SK-N-SH treated with all-trans-retinoic acid at 6 μM for 48 hours (cell line): ENCODE results near the gene KLHL24.

Experiments used
- ARNTL ChIP-seq: fragments of 450-650 bp; formaldehyde crosslinking; IDR thresholded peaks from 2 replicates; pipeline ENCODE4 v1.5.0; 2020; ENCODE audit warnings: low read depth, mild to moderate bottlenecking, moderate library complexity, borderline replicate concordance
- ISL1 ChIP-seq: fragments of 250-450 bp; sonication (Bioruptor Pico); IDR thresholded peaks from 2 replicates; pipeline ENCODE4 v2.1.2; 2022; ENCODE audit warnings: mild to moderate bottlenecking, moderate library complexity
- OSR1 ChIP-seq: fragments of 250-450 bp; sonication (Bioruptor Pico); IDR thresholded peaks from 2 replicates; pipeline ENCODE4 v1.8.0; 2022; ENCODE audit warnings: moderate library complexity, mild to moderate bottlenecking, inconsistent platforms
- ZFP3 ChIP-seq: fragments of 250-450 bp; sonication (Bioruptor Pico); IDR thresholded peaks from 2 replicates; pipeline ENCODE4 v1.5.0; 2020; ENCODE audit warnings: mild to moderate bottlenecking, moderate library complexity
- ZNF565 ChIP-seq: fragments of 450-650 bp; formaldehyde crosslinking; conservative IDR thresholded peaks from 2 replicates; pipeline ENCODE4 v1.5.0; 2020; ENCODE audit warnings: low read depth, mild to moderate bottlenecking, moderate library complexity
- ZNF70 ChIP-seq: fragments of 450-650 bp; formaldehyde crosslinking; IDR thresholded peaks from 2 replicates; pipeline ENCODE4 v1.5.0; 2020; ENCODE audit warnings: mild to moderate bottlenecking, moderate library complexity
- ZNF8 ChIP-seq: fragments of 450-650 bp; formaldehyde crosslinking; IDR thresholded peaks from 2 replicates; pipeline ENCODE4 v1.5.0; 2020; ENCODE audit warnings: mild to moderate bottlenecking, moderate library complexity
- TF ChIP-seq, protein P1 (sequence below): fragments of 250-450 bp; sonication (Bioruptor Pico); IDR thresholded peaks from 2 replicates; pipeline ENCODE4 v1.5.1; 2021; ENCODE audit warnings: mild to moderate bottlenecking, moderate library complexity
- TF ChIP-seq, protein P2 (sequence below): fragments of 250-450 bp; sonication (Bioruptor Pico); IDR thresholded peaks from 2 replicates; pipeline ENCODE4 v1.8.0; 2020; ENCODE audit warnings: mild to moderate bottlenecking, moderate library complexity, borderline replicate concordance

DNA sequence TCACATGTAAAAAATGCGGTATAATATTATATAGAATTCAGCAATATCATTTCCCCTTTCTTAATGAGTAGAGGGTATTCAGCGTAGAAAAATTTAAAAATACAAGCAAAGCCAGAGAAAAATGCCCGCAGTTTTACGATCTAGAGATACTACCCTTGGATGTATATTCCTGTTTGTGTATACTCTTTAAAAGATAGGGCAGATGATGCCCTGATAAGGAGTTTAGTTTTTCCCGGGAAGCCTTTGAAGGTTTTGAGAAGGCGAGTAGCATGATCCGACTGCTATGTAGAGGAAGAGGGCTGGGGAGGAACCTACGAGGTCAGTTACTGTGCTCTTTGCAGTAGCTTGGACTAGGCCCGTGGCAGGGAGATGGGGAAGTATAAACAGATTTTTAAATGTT is 63.3 kb downstream of the KLHL24 start:
- no peak for TF ChIP-seq ISL1 (CRISPR knock-in tag)
- no peak for TF ChIP-seq OSR1
- no peak for TF ChIP-seq ZNF8
- TF ChIP-seq ZNF565 (CRISPR knock-in tag), result no peak
- TF ChIP-seq, protein P1, sequence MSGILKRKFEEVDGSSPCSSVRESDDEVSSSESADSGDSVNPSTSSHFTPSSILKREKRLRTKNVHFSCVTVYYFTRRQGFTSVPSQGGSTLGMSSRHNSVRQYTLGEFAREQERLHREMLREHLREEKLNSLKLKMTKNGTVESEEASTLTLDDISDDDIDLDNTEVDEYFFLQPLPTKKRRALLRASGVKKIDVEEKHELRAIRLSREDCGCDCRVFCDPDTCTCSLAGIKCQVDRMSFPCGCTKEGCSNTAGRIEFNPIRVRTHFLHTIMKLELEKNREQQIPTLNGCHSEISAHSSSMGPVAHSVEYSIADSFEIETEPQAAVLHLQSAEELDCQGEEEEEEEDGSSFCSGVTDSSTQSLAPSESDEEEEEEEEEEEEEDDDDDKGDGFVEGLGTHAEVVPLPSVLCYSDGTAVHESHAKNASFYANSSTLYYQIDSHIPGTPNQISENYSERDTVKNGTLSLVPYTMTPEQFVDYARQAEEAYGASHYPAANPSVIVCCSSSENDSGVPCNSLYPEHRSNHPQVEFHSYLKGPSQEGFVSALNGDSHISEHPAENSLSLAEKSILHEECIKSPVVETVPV, result no peak
- TF ChIP-seq ARNTL, result no peak
- TF ChIP-seq ZNF70 (CRISPR knock-in tag), result no peak
- TF ChIP-seq, protein P2, sequence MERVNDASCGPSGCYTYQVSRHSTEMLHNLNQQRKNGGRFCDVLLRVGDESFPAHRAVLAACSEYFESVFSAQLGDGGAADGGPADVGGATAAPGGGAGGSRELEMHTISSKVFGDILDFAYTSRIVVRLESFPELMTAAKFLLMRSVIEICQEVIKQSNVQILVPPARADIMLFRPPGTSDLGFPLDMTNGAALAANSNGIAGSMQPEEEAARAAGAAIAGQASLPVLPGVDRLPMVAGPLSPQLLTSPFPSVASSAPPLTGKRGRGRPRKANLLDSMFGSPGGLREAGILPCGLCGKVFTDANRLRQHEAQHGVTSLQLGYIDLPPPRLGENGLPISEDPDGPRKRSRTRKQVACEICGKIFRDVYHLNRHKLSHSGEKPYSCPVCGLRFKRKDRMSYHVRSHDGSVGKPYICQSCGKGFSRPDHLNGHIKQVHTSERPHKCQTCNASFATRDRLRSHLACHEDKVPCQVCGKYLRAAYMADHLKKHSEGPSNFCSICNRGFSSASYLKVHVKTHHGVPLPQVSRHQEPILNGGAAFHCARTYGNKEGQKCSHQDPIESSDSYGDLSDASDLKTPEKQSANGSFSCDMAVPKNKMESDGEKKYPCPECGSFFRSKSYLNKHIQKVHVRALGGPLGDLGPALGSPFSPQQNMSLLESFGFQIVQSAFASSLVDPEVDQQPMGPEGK (CRISPR knock-in tag), result no peak
- TF ChIP-seq ZFP3 (CRISPR knock-in tag), result no peak
